Heart right ventricle (tissue), 16 donors: ENCODE results near the gene TRPM1. TPM values are rescaled to one million over a fixed set of nuclear protein-coding genes. Genes with fewer than 3 reads are reported as not detected.

Experiments
- ATAC-seq, 8 donors: fragments of 200-7000 bp; cut with Tn5 transposase; one replicate each; pipeline ENCODE4 v1.9.1; 2020; ENCODE audit warnings: mild to moderate bottlenecking in 8 of 8, moderate library complexity in 8 of 8, moderate number of reproducible peaks in 1 of 8
- DNase-seq, 2 donors: peaks; one replicate each; pipeline ENCODE4 v3.0.0-alpha.2; 2020
- H3K27ac ChIP-seq, 10 donors: fragments of 200-600 bp; sonication (generic) in 2 of 10; one replicate each; pipeline versions ENCODE4 v1.5.0 to v1.8.0; 2020 to 2022; ENCODE audit warnings: mild to moderate bottlenecking in 3 of 10
- H3K27me3 ChIP-seq, 7 donors: fragments of 200-600 bp; one replicate each; pipeline ENCODE4 v1.8.0; 2021 to 2022; ENCODE audit warnings: mild to moderate bottlenecking in 2 of 7
- H3K36me3 ChIP-seq, 9 donors: fragments of 200-600 bp; sonication (generic) in 1 of 9; one replicate each; pipeline versions ENCODE4 v1.5.0 to v1.8.0; 2020 to 2022; ENCODE audit warnings: mild to moderate bottlenecking in 2 of 9
- H3K4me1 ChIP-seq, 9 donors: fragments of 200-600 bp; sonication (generic) in 1 of 9; one replicate each; pipeline versions ENCODE4 v1.5.0 to v1.8.0; 2020 to 2022; ENCODE audit warnings: mild to moderate bottlenecking in 4 of 9
- H3K4me3 ChIP-seq, 10 donors: fragments of 200-600 bp; sonication (generic) in 2 of 10; one replicate each; pipeline versions ENCODE4 v1.5.0 to v1.8.0; 2020 to 2022; ENCODE audit warnings: mild to moderate bottlenecking in 7 of 10, moderate library complexity in 2 of 10
- H3K9me3 ChIP-seq, 11 donors: fragments of 200-600 bp in 10 of 11; sonication (generic) in 2 of 11; one replicate each; pipeline versions ENCODE4 v1.5.0 to v1.8.0; 2013 to 2022; ENCODE audit warnings: mild to moderate bottlenecking in 2 of 11, control low read depth in 1 of 11, moderate library complexity in 1 of 11
- CTCF ChIP-seq, 9 donors: fragments of 200-600 bp; sonication (generic) in 2 of 9; IDR thresholded peaks; one replicate each; pipeline versions ENCODE4 v1.5.0 to v1.8.0; 2021 to 2022; ENCODE audit warnings: antibody characterized with exemption in 9 of 9, mild to moderate bottlenecking in 5 of 9, moderate library complexity in 1 of 9
- WGBS, 2 donors: extraction: QIAGEN DNeasy Blood & Tissue Kit; methylation state at CpG; one replicate each; pipeline ENCODE4 v1.1.7; 2013; ENCODE audit warnings: inconsistent platforms in 1 of 2; 5-methylcytosine and 5-hydroxymethylcytosine counted together
- intact Hi-C, 10 donors: fragments of 100-400 bp; cut with DNase I; formaldehyde crosslinking; loops; one replicate each; pipeline versions ENCODE4 v1.11.1 to v1.14.2; 2022
- long read RNA-seq, 3 donors: library from polyadenylated mRNA; unstranded; transcript quantifications; one replicate each; pipeline ENCODE4 v2.0.0, GENCODE V29; 2020 to 2021
- polyA plus RNA-seq, 2 donors: library from polyadenylated mRNA; stranded (reverse); fragments of 200-250 nt; gene quantifications; one replicate each; pipeline ENCODE4 v1.2.3, GENCODE V29; 2013
- total RNA-seq, 10 donors: library from RNA; stranded (reverse); fragmentation: NEBNext Ultra II Directional in 3 of 10; extraction: Animal tissue kit (Norgen Biotek cat#: 25700) in 3 of 10; gene quantifications; one replicate each; pipeline versions ENCODE4 v1.2.1 to v1.2.4, GENCODE V29; 2021 to 2023
- donor health status: Arrhythmogenic right ventricular cardiomyopathy.
- donor health status: ischemic (EF 13 %, LVEDD 7.1; RV severe dilation, severe dysfunction).
- donor health status: healthy with polysubstance abuse.
- donor health status: DM: no; HTN: yes; CAD: no.
- donor health status: DM: no; HTN: no; CAD: no.
- donor health status: ischemic (EF 25% LVEDD 6.9; RV normal size, moderate dysfunction).
- donor health status: ischemic (EF 25% LVEDD 5.7; RV mildly dilated, moderate dysfunction).
- donor health status: healthy.
- donor health status: DM: yes; HTN: yes; CAD: no.
- donor health status: Ischemic cardiomyopathy.
- donor health status: ischemic (EF 35%, LVEDD 5.7; RV mildly dilated, moderate dysfunction).
- donor health status: nonischemic (EF 11% LVEDD 7.7; RV severe dilation, severe dysfunction).
- donor health status: DM: yes; HTN: yes; CAD: no.
- donor health status: PGD.
- donor health status: ischemic (EF 29% LVEDD 5.4; RV normal size, mild dysfunction).
- donor health status: nonischemic (EF 23%, LVEDD 6.1; RV moderate dilation, normal function).

TRPM1 gene
- total RNA-seq, result not detected
- polyA plus RNA-seq, result under 1 TPM in 1 of 2 donors, not detected in 1; 0.06 TPM
- long read RNA-seq, donor 1, result 0 reads
- long read RNA-seq, donor 2, result 0 reads
- long read RNA-seq, donor 3, result 0 reads

- TF ChIP-seq CTCF (IDR thresholded peaks at IDR 0.05), result no peak
- Histone ChIP-seq H3K4me3 (no peak within 1 kb of the TSS), H3K27me3 (peaks cover 0 to 7% (median 0%) of the 10 kb centered on the region in 7 donors), H3K4me1 (peaks cover 0 to 11% (median 0%) of the 10 kb centered on the region in 9 donors), H3K36me3 (no peaks in the 10 kb centered on the region), H3K9me3 (no peaks in the 10 kb centered on the region), H3K27ac (no peak within 1 kb of the TSS)
- no peak for ATAC-seq
- no peak for DNase-seq
- intact Hi-C loops, result loop anchor here in 1 of 10 donors (10.0 kb wide), 1 partner anchor 187 kb away; no protein-coding TSS in a partner anchor
- WGBS, 2 donors, result 86 to 96% methylated on average over 5 of the region's 5 CpGs
Observed at GRCh38 chr15:31101262-31102038, at the start of gene TRPM1. TSS of gene TRPM1 (minus strand) at chr15:31101725. CDS start at chr15:31081355, 20,370 bp downstream.

DNA sequence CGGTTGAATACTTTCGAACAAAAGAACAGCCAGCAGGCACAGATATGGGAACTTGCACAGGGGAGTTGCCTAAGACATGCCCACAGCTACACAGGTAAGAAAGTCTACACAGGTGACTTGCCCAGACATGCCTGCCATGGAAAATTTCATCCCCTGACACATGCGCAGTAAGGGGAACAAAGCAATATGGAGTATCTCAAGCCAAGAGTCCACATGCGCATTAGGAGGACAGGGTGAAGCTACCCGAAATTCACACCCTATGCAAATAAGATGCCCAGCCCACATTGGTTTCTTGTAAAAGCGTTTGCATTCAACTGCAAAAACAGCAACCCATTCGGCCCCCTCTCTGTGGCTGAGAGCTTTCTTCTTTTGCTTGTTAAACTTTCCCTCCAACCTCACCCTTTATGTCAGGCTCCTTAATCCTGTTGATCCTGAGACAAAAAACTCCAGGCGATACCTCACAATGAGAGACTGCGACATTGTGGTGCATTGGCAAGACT, 49.3 kb upstream of the TRPM1 start:
- no peak overlapping the region for H3K27ac ChIP-seq
- WGBS, 2 donors, result 77 to 84% methylated on average over 9 of the region's 9 CpGs
- no peak for DNase-seq

DNA sequence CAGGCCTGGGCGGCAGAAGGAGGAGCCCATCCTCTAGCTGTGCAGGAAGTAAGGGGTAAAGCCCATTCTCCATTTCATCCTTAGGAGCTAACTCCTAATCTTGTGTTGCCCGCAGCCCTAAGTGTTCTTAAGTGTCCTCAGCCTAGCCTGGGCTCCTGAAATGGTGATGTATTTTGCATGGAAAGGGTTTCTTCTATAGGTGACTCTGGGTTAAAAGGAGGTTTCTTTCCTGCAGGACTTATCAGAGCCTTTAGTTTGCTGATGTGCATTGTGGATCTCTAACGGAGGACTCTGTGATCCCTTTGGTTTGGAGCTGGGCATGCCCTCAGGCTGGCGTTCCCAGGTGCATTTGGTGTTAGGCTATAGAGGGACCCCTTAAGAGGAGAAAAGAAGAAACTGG, 48.5 kb upstream of the TRPM1 start:
- peaks cover 0 to 5% (median 0%) of the 10 kb centered on the region in 7 donors for H3K27me3 ChIP-seq
- TF ChIP-seq CTCF (IDR thresholded peaks at IDR 0.05), result no peak
- intact Hi-C loops, result no loop called here
- ATAC-seq (no peak), DNase-seq (no peak)
- H3K4me1 ChIP-seq, result no peaks in the 10 kb centered on the region
- no peak overlapping the region for H3K4me3 ChIP-seq
- WGBS, 2 donors, result 93 to 94% methylated on average over 4 of the region's 4 CpGs
- H3K27ac ChIP-seq, result no peak overlapping the region
- H3K9me3 ChIP-seq, result no peaks in the 10 kb centered on the region
- H3K36me3 ChIP-seq, result no peaks in the 10 kb centered on the region

More for the DNA sequence above, 49.3 kb upstream of the TRPM1 start:
- peaks cover 0 to 5% (median 0%) of the 10 kb centered on the region in 7 donors for H3K27me3 ChIP-seq
- no peaks in the 10 kb centered on the region for H3K9me3 ChIP-seq
- ATAC-seq, result no peak
- no peak for TF ChIP-seq CTCF (IDR thresholded peaks at IDR 0.05)
- no peak overlapping the region for H3K4me3 ChIP-seq
- no peaks in the 10 kb centered on the region for H3K36me3 ChIP-seq
- no peaks in the 10 kb centered on the region for H3K4me1 ChIP-seq
- intact Hi-C loops, result no loop called here

DNA sequence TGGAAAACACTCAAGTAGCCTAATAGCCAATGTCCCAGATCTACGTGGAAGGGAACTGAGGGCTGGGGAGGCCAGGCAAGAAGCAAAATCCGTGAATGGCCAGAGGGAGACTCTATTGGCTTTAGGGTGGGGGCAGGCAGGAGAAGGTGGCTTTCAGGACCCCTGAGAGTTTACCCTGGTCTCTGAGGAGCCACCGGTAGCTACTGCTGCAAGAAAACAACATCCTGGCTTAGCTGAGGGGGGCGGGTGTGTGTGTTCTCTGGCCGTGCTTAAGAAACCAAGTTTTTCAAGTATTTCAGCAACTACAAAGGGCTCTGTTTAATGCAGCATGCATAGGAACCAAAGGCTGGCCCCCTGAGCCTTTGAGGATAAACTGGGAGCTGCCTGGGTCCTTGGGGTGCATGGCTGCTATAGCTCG, 47.6 kb upstream of the TRPM1 start:
- intact Hi-C loops, result no loop called here
- WGBS, 2 donors, result 50 to 55% methylated on average over 6 of the region's 6 CpGs
- ATAC-seq, result no peak

More for the DNA sequence above, 47.6 kb upstream of the TRPM1 start:
- Histone ChIP-seq H3K27me3 (peaks cover 0 to 5% (median 0%) of the 10 kb centered on the region in 7 donors), H3K4me1 (no peaks in the 10 kb centered on the region), H3K27ac (no peak overlapping the region), H3K9me3 (no peaks in the 10 kb centered on the region), H3K4me3 (no peak overlapping the region), H3K36me3 (no peaks in the 10 kb centered on the region)
- DNase-seq, result no peak
- TF ChIP-seq CTCF (IDR thresholded peaks at IDR 0.05), result no peak
